Measurements from ENCODE around the gene ZNF71. TPM values are rescaled to one million over a fixed set of nuclear protein-coding genes. Genes with fewer than 3 reads are reported as not detected.

ZNF71 gene
- total RNA-seq, 1 donor from 2014 or later, result 17.1 TPM

- DNase-seq (ENCODE audit: low spot score, unreplicated experiment), result no peak
- TF ChIP-seq CTCF (IDR thresholded peaks at IDR 0.05; ENCODE audit: unreplicated experiment), result no peak
- Mint-ChIP-seq H3K27me3 (no peaks in the 10 kb centered on the region), H3K36me3 (ENCODE audit: insufficient read depth) (peaks cover 3% of the 10 kb centered on the region), H3K4me3 (ENCODE audit: low read depth) (no peak overlapping the region), H3K27ac (no peak overlapping the region), H3K4me1 (ENCODE audit: low read depth) (no peaks in the 10 kb centered on the region), H3K9me3 (ENCODE audit: low read depth) (peaks cover 33% of the 10 kb centered on the region)
Measured at GRCh38 chr19:56660381-56661107, 65.4 kb downstream of the ZNF71 start.

DNA sequence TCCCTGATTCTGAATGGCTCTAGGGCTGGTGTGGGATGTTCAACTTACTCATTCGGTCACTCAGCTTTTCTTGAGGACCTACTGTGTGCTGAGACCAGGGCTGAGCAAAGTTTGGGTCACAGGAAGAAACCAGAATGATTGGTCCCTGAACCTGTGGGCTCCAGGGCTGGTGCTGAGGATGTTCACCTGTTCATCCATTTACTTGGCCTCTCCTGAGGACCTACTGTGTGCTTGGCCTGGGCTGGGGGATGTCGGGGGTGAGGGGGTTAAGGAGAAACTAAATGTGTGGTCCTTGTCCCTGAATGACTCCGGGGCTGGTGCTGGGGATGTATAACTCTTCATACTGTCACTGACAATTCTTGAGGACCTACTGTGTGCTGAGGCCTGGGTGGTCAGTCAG lies 66.1 kb downstream of the ZNF71 start:
- Mint-ChIP-seq H3K27me3 (no peaks in the 10 kb centered on the region), H3K27ac (no peak overlapping the region), H3K9me3 (ENCODE audit: low read depth) (peaks cover 30% of the 10 kb centered on the region), H3K4me1 (ENCODE audit: low read depth) (no peaks in the 10 kb centered on the region), H3K36me3 (ENCODE audit: insufficient read depth) (peaks cover 3% of the 10 kb centered on the region), H3K4me3 (ENCODE audit: low read depth) (no peak overlapping the region)
- TF ChIP-seq CTCF (IDR thresholded peaks at IDR 0.05; ENCODE audit: unreplicated experiment), result no peak
- DNase-seq (ENCODE audit: low spot score, unreplicated experiment), result no peak

GRCh38 chr19:56663931-56664500 lies 68.9 kb downstream of the ZNF71 start:
- DNase-seq (ENCODE audit: low spot score, unreplicated experiment), result no peak
- no peaks in the 10 kb centered on the region for H3K4me1 Mint-ChIP-seq (ENCODE audit: low read depth)
- TF ChIP-seq CTCF (IDR thresholded peaks at IDR 0.05; ENCODE audit: unreplicated experiment), result no peak
- H3K4me3 Mint-ChIP-seq (ENCODE audit: low read depth), result no peak overlapping the region
- H3K27me3 Mint-ChIP-seq, result no peaks in the 10 kb centered on the region
- no peak overlapping the region for H3K27ac Mint-ChIP-seq
- H3K36me3 Mint-ChIP-seq (ENCODE audit: insufficient read depth), result peaks cover 3% of the 10 kb centered on the region
- peaks cover 27% of the 10 kb centered on the region for H3K9me3 Mint-ChIP-seq (ENCODE audit: low read depth)

DNA sequence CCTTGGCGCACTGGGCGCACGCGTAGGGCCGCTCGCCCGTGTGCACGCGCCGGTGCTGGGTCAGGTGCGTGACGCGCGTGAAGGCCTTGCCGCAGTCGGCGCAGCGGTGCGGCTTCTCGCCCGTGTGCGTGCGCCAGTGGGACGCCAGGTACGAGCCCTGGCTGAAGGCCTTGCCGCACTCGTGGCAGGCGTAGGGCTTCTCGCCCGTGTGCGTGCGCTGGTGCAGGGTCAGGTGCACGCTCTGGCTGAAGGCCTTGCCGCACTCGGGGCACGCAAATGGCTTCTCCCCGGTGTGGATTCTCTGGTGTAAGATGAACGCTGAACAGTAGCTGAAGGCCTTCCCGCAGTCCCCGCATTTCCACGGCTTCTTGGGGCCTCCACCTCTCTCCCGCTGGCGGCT lies 69.4 kb downstream of the ZNF71 start:
- Mint-ChIP-seq H3K9me3 (ENCODE audit: low read depth) (peaks cover 25% of the 10 kb centered on the region), H3K4me3 (ENCODE audit: low read depth) (no peak overlapping the region), H3K36me3 (ENCODE audit: insufficient read depth) (no peaks in the 10 kb centered on the region), H3K27me3 (no peaks in the 10 kb centered on the region), H3K4me1 (ENCODE audit: low read depth) (no peaks in the 10 kb centered on the region), H3K27ac (no peak overlapping the region)
- no peak for TF ChIP-seq CTCF (IDR thresholded peaks at IDR 0.05; ENCODE audit: unreplicated experiment)
- no peak for DNase-seq (ENCODE audit: low spot score, unreplicated experiment)

DNA sequence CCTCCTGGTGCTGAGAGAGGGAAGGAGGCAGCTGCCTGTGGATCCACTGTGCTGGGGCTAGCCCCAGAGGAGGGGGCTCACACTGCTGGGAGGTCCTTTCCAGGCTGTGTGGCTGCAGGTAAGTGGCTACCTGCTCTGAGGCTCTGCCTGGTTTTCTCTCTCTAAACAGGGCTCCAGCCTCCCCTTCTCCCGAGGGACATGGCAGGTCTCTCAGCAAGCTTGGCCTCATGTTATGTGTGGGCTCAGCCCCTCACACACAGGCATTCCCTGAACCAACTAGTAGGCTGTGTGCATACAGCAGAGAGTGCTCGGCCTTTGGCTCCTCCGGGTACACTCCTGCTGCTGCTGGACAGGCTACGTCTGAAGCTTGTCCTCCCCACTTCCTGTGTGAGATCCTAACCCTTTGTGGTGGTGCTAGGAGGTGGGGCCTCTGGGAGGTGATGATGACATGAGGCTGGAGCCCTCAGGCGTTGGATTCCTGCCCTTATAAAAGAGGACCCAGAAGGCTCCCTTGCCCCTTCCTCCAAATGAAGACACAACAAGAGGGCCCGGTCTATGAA lies 72.3 kb downstream of the ZNF71 start:
- peaks cover 2% of the 10 kb centered on the region for H3K36me3 Mint-ChIP-seq (ENCODE audit: insufficient read depth)
- no peak for DNase-seq (ENCODE audit: low spot score, unreplicated experiment)
- H3K27me3 Mint-ChIP-seq, result no peaks in the 10 kb centered on the region
- no peak overlapping the region for H3K4me3 Mint-ChIP-seq (ENCODE audit: low read depth)
- peaks cover 29% of the 10 kb centered on the region for H3K9me3 Mint-ChIP-seq (ENCODE audit: low read depth)
- no peaks in the 10 kb centered on the region for H3K4me1 Mint-ChIP-seq (ENCODE audit: low read depth)
- no peak for TF ChIP-seq CTCF (IDR thresholded peaks at IDR 0.05; ENCODE audit: unreplicated experiment)
- H3K27ac Mint-ChIP-seq, result no peak overlapping the region
